HG02623 (cell line): ENCODE data around the gene NAA60.

ENCODE experiments used
- ATAC-seq: cut with Tn5 transposase; IDR thresholded peaks from one replicate; pipeline ENCODE4 v1.9.1; 2021; ENCODE audit warnings: moderate library complexity; ENCODE audit not compliant: unreplicated experiment

Gene NAA60

DNA sequence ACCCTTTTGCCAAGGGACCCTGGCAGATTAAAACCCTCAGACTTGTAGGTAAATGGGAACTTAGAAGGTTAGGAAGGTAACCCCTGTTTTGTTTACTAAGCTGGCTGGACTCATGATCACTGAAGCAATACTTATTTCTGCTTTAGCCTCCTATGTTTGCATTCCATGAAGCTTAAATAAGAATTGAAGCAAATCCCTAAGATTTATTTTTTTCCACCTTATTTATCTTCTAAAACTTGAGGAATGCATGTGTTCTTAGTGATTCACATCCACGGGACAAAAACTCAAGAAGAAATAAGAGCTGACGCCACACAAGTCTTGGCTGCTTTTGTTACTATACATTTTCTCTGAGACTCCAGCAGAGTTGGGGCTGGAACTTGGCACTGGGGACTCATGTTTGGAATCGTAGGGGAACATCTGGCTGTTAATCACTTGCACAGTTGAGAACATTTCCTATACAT lies 92.8 kb downstream of the NAA60 start:
- no peak for ATAC-seq
